ENCODE results near the gene GPR161. TPM values are rescaled to one million over a fixed set of nuclear protein-coding genes. Genes with fewer than 3 reads are reported as not detected.

Gene GPR161
- polyA plus RNA-seq, 2 of the 4 experiments (the other 2 are of a cell fraction) = 7.8 to 9.4 TPM

- Histone ChIP-seq H3K4me2 (no peak overlapping the region), H3K9me3 (0 out of 3 replicates have a peak, but pooled peaks cover 4% of the 10 kb centered on the region), H3K27ac (no peak overlapping the region), H3K4me1 (no peaks in the 10 kb centered on the region), H3K4me3 (no peak overlapping the region)
- FAIRE-seq (no peak), ATAC-seq (no peak), DNase-seq (ENCODE audit: low read depth in 1 of 2, low spot score in 1 of 2) (no peak)
- 39% methylated on average over 3 of the region's 3 CpGs for WGBS (ENCODE audit: missing lambda C conversion rate)
- ChIA-PET CTCF (interaction anchor here (1.2 kb wide), 1 partner anchor 20 kb away, joined by 4 read pairs; no protein-coding TSS in a partner anchor), POLR2A (no interaction called here)
- TF ChIP-seq ZC3H11A (IDR thresholded peaks at IDR 0.05) (no peak), POLR2A (IDR thresholded peaks at IDR 0.05; ENCODE audit: low read length) (no peak)
Observed at GRCh38 chr1:168164771-168165170, 28.0 kb upstream of the GPR161 start.

- TF ChIP-seq RAD21 (conservative IDR thresholded peaks at IDR 0.05 in 1 of 2, IDR thresholded peaks at IDR 0.05 in 1 of 2) (no peak), SMC3 (IDR thresholded peaks at IDR 0.05) (no peak), CBX2 (IDR thresholded peaks at IDR 0.05; ENCODE audit: borderline replicate concordance, low read depth) (no peak), SREBF2 (IDR thresholded peaks at IDR 0.05) (no peak), MAZ (IDR thresholded peaks at IDR 0.05; ENCODE audit: borderline replicate concordance, low read depth, low read length) (no peak), RNF2 (IDR thresholded peaks at IDR 0.05; ENCODE audit: borderline replicate concordance, low read depth) (no peak), CEBPB (IDR thresholded peaks at IDR 0.05) (no peak), EP300 (IDR thresholded peaks at IDR 0.05) (no peak), RFX5 (IDR thresholded peaks at IDR 0.05) (no peak), NPAS2 (CRISPR knock-in tag; IDR thresholded peaks at IDR 0.05; ENCODE audit: borderline replicate concordance) (no peak), CHD2 (IDR thresholded peaks at IDR 0.05; ENCODE audit: low read length, partially characterized antibody) (no peak), PHF8 (IDR thresholded peaks at IDR 0.05; ENCODE audit: borderline replicate concordance, low read depth) (no peak), POLR2A (IDR thresholded peaks at IDR 0.05; ENCODE audit: low read length) (no peak), JUN (IDR thresholded peaks at IDR 0.05) (no peak), MAX (IDR thresholded peaks at IDR 0.05) (no peak), ATOH8 (CRISPR knock-in tag; IDR thresholded peaks at IDR 0.05; ENCODE audit: low read depth) (no peak), POLR2AphosphoS2 (conservative IDR thresholded peaks at IDR 0.05; ENCODE audit: low read length) (no peak), HEYL (CRISPR knock-in tag; IDR thresholded peaks at IDR 0.05) (no peak), HDAC2 (IDR thresholded peaks at IDR 0.05) (no peak)
- FAIRE-seq (no peak), DNase-seq (ENCODE audit: low read depth in 1 of 2, low spot score in 1 of 2) (no peak), ATAC-seq (no peak)
- H3K4me3 ChIP-seq = no peak overlapping the region
- CTCF ChIA-PET = interaction anchor here (0.7 to 1.2 kb wide), 3 partner anchors 18 to 72 kb away, joined by 3 to 4 read pairs (median 4); no protein-coding TSS in a partner anchor
- no peaks in the 10 kb centered on the region for H3K4me1 ChIP-seq
- POLR2A ChIA-PET = no interaction called here
- no peak overlapping the region for H3K4me2 ChIP-seq
- WGBS (ENCODE audit: missing lambda C conversion rate) = 40% methylated on average over 3 of the region's 3 CpGs
- H3K27ac ChIP-seq = no peak overlapping the region
- H3K9me3 ChIP-seq = peaks cover 8% of the 10 kb centered on the region; the same call in 2 of the 3 replicates
Observed at GRCh38 chr1:168163670-168164069, 26.9 kb upstream of the GPR161 start.

- FAIRE-seq (no peak), ATAC-seq (no peak), DNase-seq (ENCODE audit: low read depth in 1 of 2, low spot score in 1 of 2) (no peak)
- 63% methylated on average over 2 of the region's 2 CpGs for WGBS (ENCODE audit: missing lambda C conversion rate)
- TF ChIP-seq GATA3 (IDR thresholded peaks at IDR 0.05; ENCODE audit: borderline replicate concordance) (no peak), CHD4 (IDR thresholded peaks at IDR 0.05; ENCODE audit: borderline replicate concordance) (no peak), CHD2 (IDR thresholded peaks at IDR 0.05; ENCODE audit: low read length, partially characterized antibody) (no peak), USF2 (IDR thresholded peaks at IDR 0.05) (no peak), HES2 (IDR thresholded peaks at IDR 0.05) (no peak), JUNB (IDR thresholded peaks at IDR 0.05) (no peak), HOXA7 (CRISPR knock-in tag; IDR thresholded peaks at IDR 0.05) (no peak), ATOH8 (CRISPR knock-in tag; IDR thresholded peaks at IDR 0.05; ENCODE audit: low read depth) (no peak), HEYL (CRISPR knock-in tag; IDR thresholded peaks at IDR 0.05) (no peak), SMC3 (IDR thresholded peaks at IDR 0.05) (no peak), FOSB (CRISPR knock-in tag; IDR thresholded peaks at IDR 0.05) (no peak)
- Histone ChIP-seq H3K27ac (no peak overlapping the region), H3K4me1 (no peaks in the 10 kb centered on the region), H3K9me3 (peaks cover 25% of the 10 kb centered on the region), H3K4me2 (no peak overlapping the region), H3K4me3 (no peak overlapping the region)
- ChIA-PET POLR2A (no interaction called here), CTCF (interaction anchor here (2.9 kb wide), 1 partner anchor 16 kb away, joined by 11 read pairs; no protein-coding TSS in a partner anchor)
Observed at GRCh38 chr1:168161459-168161858, 24.7 kb upstream of the GPR161 start.

Data from A549 (cell line).